Measurements from ENCODE around the gene FBXO28. TPM values are rescaled to one million over a fixed set of nuclear protein-coding genes. Genes with fewer than 3 reads are reported as not detected.

The FBXO28 gene
- total and polyA plus RNA-seq, 11 donors: 5.4 to 24.5 (median 18.9) TPM

GRCh38 chr1:224089583-224089982 lies 24.3 kb upstream of the FBXO28 start:
- DNase-seq (no peak), ATAC-seq (no peak)
- Histone ChIP-seq H3K27me3 (peaks cover 0 to 5% (median 0%) of the 10 kb centered on the region in 9 donors), H3K4me1 (no peaks in the 10 kb centered on the region), H3K9me3 (no peaks in the 10 kb centered on the region), H3K4me3 (no peak overlapping the region), H3K27ac (no peak overlapping the region), H3K36me3 (no peaks in the 10 kb centered on the region)
- intact Hi-C loops (cut with DNase I): no loop called here
- 81 to 87% (median 85%) methylated on average over 3 of the region's 3 CpGs for WGBS, 4 donors
- no peak for TF ChIP-seq POLR2A (IDR thresholded peaks at IDR 0.05)
- TF ChIP-seq, protein P1, sequence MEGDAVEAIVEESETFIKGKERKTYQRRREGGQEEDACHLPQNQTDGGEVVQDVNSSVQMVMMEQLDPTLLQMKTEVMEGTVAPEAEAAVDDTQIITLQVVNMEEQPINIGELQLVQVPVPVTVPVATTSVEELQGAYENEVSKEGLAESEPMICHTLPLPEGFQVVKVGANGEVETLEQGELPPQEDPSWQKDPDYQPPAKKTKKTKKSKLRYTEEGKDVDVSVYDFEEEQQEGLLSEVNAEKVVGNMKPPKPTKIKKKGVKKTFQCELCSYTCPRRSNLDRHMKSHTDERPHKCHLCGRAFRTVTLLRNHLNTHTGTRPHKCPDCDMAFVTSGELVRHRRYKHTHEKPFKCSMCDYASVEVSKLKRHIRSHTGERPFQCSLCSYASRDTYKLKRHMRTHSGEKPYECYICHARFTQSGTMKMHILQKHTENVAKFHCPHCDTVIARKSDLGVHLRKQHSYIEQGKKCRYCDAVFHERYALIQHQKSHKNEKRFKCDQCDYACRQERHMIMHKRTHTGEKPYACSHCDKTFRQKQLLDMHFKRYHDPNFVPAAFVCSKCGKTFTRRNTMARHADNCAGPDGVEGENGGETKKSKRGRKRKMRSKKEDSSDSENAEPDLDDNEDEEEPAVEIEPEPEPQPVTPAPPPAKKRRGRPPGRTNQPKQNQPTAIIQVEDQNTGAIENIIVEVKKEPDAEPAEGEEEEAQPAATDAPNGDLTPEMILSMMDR (IDR thresholded peaks at IDR 0.05): no peak

DNA sequence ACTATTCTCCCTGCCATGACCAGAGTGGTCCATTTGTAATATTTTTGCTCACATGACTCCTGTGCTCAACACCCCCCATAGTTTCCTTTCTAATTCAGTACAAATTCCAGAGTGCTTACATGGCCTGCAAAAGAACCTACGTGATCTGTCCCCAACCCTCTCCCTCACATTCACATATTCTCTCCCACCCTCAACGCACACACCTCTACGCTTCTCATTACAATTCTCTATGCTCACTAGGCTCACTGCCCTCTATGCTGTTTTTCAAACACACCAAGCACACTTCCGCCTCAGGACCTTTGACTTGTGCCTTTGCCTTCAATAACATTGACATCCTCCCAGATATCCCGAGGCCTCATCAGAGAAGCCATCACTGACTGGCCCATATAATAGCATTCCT lies 23.8 kb upstream of the FBXO28 start:
- intact Hi-C loops (cut with DNase I): no loop called here
- Histone ChIP-seq H3K27ac (no peak overlapping the region), H3K36me3 (no peaks in the 10 kb centered on the region), H3K27me3 (peaks cover 0 to 5% (median 0%) of the 10 kb centered on the region in 9 donors), H3K9me3 (no peaks in the 10 kb centered on the region), H3K4me3 (no peak overlapping the region), H3K4me1 (no peaks in the 10 kb centered on the region)
- 79 to 83% (median 81%) methylated on average over 5 of the region's 5 CpGs for WGBS, 4 donors
- no peak for TF ChIP-seq POLR2A (IDR thresholded peaks at IDR 0.05)
- TF ChIP-seq, protein P1 (IDR thresholded peaks at IDR 0.05): no peak
- DNase-seq (no peak), ATAC-seq (no peak)

GRCh38 chr1:224092111-224092510 lies 21.8 kb upstream of the FBXO28 start:
- Histone ChIP-seq H3K27me3 (peaks cover 0 to 4% (median 0%) of the 10 kb centered on the region in 9 donors), H3K4me3 (no peak overlapping the region), H3K9me3 (no peaks in the 10 kb centered on the region), H3K36me3 (no peaks in the 10 kb centered on the region), H3K4me1 (no peaks in the 10 kb centered on the region), H3K27ac (no peak overlapping the region)
- intact Hi-C loops (cut with DNase I): no loop called here
- TF ChIP-seq, protein P1 (IDR thresholded peaks at IDR 0.05): no peak
- no peak for TF ChIP-seq POLR2A (IDR thresholded peaks at IDR 0.05)
- ATAC-seq (no peak), DNase-seq (no peak)
- 69 to 86% (median 81%) methylated on average over 1 of the region's 1 CpG for WGBS, 4 donors

DNA sequence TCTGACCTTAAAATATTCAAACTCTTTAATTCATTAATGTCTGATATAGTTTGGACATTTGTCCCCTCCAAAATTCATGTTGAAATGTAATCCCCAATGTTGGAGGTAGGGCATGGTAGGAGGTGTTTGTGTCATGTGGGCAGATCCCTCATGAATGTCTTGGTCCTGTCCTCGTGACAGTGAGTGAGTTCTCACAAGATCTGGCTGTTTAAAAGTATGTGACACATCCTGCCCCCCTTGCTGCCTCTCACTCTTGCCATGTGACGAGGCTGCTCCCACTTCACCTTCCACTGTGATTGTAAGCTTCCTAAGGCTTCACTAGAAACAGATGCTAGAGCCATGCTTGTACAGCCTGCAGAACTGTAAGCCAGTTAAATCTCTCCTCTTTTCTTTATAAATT lies 21.3 kb upstream of the FBXO28 start:
- intact Hi-C loops (cut with DNase I): no loop called here
- H3K36me3 ChIP-seq: no peaks in the 10 kb centered on the region
- peaks cover 0 to 4% (median 0%) of the 10 kb centered on the region in 9 donors for H3K27me3 ChIP-seq
- DNase-seq: no peak
- H3K4me3 ChIP-seq: no peak overlapping the region
- WGBS, 4 donors: 53 to 63% (median 58%) methylated on average over 2 of the region's 2 CpGs
- no peaks in the 10 kb centered on the region for H3K4me1 ChIP-seq
- TF ChIP-seq, protein P1 (IDR thresholded peaks at IDR 0.05): no peak
- no peak for TF ChIP-seq POLR2A (IDR thresholded peaks at IDR 0.05)
- no peak for ATAC-seq
- no peaks in the 10 kb centered on the region for H3K9me3 ChIP-seq
- no peak overlapping the region for H3K27ac ChIP-seq

Data from heart left ventricle (tissue), 16 donors.